Measurements from ENCODE around the gene CCDC185. TPM values are rescaled to one million over a fixed set of nuclear protein-coding genes. Genes with fewer than 3 reads are reported as not detected.

The CCDC185 gene
- not detected for total RNA-seq

DNA sequence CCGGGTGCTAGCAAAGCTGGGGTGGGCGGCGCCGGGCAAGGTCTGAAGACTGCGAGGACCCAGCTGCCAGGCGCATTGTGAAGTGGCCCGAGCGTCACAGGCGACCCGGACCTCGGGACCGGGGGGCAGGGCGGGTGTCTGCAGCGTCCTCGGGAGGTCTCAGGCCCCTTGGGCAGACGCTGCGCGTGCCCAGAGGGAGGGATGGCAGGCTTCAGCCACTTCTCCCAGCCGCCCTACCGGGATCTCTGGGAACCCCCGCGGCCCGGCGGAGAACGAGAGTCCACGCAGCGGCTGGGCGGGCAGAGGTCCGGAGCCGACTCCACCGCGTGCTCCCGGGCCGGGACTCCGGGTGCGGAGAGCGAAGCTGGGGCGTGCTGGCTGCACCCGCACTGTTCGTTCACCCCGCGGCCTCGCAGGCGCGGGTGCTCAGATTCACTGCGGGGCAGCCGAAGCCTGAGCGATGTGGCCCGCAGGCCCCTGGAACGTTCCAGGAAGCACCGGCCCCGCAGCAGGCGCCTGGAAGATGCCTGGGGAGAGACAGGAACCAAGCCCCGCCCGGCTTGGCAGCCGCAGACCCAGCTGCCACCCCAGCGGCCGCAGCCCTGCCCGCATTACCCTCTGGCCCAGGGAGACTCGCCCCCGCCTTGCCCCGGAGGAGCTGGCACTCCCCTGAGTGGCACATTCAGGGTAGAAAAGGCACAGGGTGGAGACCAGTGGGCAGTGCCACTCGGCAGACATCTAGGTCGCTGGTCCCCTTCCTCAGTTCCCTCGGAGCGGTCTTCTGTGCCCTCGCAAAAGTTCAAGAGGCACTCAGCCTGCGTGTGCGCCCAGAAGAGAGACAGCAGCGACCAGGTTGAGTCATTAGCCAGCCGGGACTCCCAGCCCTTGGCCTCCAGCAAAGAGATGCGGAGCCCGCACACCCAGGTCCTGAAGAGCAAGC lies at the start of gene CCDC185:
TSS of gene CCDC185 (plus strand) at position 141 of the 940 bp plus-strand sequence. CDS start at position 202, 61 bp downstream.
- CTCF ChIA-PET, result no interaction called here
- H3K27ac Mint-ChIP-seq, result no peak within 1 kb of the TSS
- DNase-seq, result no peak
- H3K27me3 Mint-ChIP-seq (ENCODE audit: low read depth), result peaks cover 29% of the 10 kb centered on the region
- no peak within 1 kb of the TSS for H3K4me3 Mint-ChIP-seq
- H3K9me3 Mint-ChIP-seq, result no peaks in the 10 kb centered on the region
- no peaks in the 10 kb centered on the region for H3K36me3 Mint-ChIP-seq (ENCODE audit: low read depth)
- intact Hi-C loops (cut with micrococcal nuclease), result no loop called here
- H3K4me1 Mint-ChIP-seq (ENCODE audit: low read depth), result no peaks in the 10 kb centered on the region

DNA sequence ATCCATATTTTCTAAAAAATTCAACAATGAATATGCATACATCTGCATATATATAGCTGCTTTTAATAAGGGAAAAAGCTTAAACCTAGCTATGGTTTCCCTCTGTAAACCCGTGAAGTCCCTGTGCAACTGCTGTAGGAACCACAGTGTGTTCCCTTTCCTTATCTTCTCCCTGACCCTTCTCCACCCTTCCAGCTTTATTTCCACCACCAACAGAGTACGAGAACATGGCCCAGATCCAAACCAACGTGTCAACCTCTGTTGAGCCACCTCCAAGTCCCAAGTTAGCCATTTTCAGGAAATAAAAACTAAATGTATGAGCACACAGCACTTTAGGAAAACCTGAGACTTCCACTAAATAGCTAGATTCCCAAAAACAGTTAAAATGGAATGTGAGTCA lies 49.5 kb upstream of the CCDC185 start:
- intact Hi-C loops (cut with micrococcal nuclease), result no loop called here
- DNase-seq, result no peak
- no peak overlapping the region for H3K27ac Mint-ChIP-seq
- no peaks in the 10 kb centered on the region for H3K27me3 Mint-ChIP-seq (ENCODE audit: low read depth)
- CTCF ChIA-PET, result no interaction called here
- no peak overlapping the region for H3K4me3 Mint-ChIP-seq
- no peaks in the 10 kb centered on the region for H3K36me3 Mint-ChIP-seq (ENCODE audit: low read depth)
- peaks cover 2% of the 10 kb centered on the region for H3K4me1 Mint-ChIP-seq (ENCODE audit: low read depth)
- no peaks in the 10 kb centered on the region for H3K9me3 Mint-ChIP-seq

DNA sequence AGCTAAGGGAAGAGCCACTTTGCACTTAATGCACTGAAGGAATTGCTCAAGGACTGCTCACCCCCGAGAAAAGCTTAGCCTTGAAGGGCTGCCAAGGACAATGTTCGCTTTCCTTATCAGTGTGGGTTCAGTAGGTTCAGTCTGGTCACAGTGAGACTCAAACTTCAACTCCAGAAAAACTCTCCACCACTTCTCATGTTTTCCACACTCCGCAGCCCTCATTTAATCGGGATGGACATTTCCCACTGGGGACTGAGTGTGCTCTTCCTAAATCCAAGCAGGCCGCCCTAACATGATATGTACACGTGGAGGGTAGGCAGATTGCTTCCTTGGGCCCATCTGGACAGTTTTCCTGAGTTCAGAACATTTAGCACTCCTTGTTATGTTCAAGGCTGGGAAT lies 48.7 kb upstream of the CCDC185 start:
- CTCF ChIA-PET, result no interaction called here
- H3K27me3 Mint-ChIP-seq (ENCODE audit: low read depth), result no peaks in the 10 kb centered on the region
- H3K4me3 Mint-ChIP-seq, result no peak overlapping the region
- H3K27ac Mint-ChIP-seq, result no peak overlapping the region
- H3K36me3 Mint-ChIP-seq (ENCODE audit: low read depth), result no peaks in the 10 kb centered on the region
- peaks cover 2% of the 10 kb centered on the region for H3K4me1 Mint-ChIP-seq (ENCODE audit: low read depth)
- no peaks in the 10 kb centered on the region for H3K9me3 Mint-ChIP-seq
- no peak for DNase-seq
- intact Hi-C loops (cut with micrococcal nuclease), result no loop called here

DNA sequence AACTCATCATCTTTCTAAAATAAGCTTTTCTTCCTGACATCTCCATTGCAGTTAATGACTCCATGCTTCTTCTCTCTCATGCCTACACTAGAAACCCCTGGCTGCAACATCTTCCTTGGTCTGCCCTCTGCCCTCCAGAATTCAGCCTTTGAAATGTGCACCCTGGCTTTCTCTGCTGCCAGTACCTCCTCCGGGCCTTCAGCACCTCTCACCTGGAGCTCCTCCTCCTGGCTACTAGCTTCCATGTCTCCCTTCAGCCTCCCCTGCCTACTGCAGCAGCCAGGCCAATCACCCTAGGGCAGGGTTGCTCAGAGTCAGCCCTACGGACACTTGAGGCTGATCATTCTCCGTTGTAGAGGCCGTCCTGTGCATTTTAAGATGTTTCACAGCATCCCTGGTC lies 47.5 kb upstream of the CCDC185 start:
- no peak for DNase-seq
- no peak overlapping the region for H3K4me3 Mint-ChIP-seq
- H3K9me3 Mint-ChIP-seq, result no peaks in the 10 kb centered on the region
- H3K36me3 Mint-ChIP-seq (ENCODE audit: low read depth), result no peaks in the 10 kb centered on the region
- CTCF ChIA-PET, result no interaction called here
- no peaks in the 10 kb centered on the region for H3K27me3 Mint-ChIP-seq (ENCODE audit: low read depth)
- peaks cover 2% of the 10 kb centered on the region for H3K4me1 Mint-ChIP-seq (ENCODE audit: low read depth)
- intact Hi-C loops (cut with micrococcal nuclease), result no loop called here
- no peak overlapping the region for H3K27ac Mint-ChIP-seq

DNA sequence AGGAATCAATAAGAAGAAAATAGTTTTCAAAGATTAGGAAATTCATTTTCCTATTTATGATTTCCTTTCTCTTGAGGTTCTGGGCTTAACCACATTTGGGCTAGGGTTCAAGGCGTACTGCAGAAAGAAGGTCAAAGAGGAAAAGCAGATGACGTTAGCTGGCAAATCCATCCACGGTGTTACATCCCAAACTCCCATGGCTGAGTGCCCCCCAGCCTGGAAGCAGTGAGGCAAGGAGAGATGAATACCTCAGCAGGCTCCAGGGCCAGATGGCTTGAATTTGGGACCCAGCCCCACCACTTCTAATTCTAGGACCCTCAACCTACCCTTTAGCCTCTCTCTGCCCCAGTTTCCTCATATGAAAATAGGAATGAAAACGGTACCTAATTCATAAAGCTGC lies 46.9 kb upstream of the CCDC185 start:
- Mint-ChIP-seq H3K27ac (no peak overlapping the region), H3K4me3 (no peak overlapping the region), H3K4me1 (ENCODE audit: low read depth) (peaks cover 2% of the 10 kb centered on the region), H3K9me3 (no peaks in the 10 kb centered on the region), H3K36me3 (ENCODE audit: low read depth) (no peaks in the 10 kb centered on the region), H3K27me3 (ENCODE audit: low read depth) (no peaks in the 10 kb centered on the region)
- intact Hi-C loops (cut with micrococcal nuclease), result no loop called here
- DNase-seq, result no peak
- CTCF ChIA-PET, result no interaction called here

DNA sequence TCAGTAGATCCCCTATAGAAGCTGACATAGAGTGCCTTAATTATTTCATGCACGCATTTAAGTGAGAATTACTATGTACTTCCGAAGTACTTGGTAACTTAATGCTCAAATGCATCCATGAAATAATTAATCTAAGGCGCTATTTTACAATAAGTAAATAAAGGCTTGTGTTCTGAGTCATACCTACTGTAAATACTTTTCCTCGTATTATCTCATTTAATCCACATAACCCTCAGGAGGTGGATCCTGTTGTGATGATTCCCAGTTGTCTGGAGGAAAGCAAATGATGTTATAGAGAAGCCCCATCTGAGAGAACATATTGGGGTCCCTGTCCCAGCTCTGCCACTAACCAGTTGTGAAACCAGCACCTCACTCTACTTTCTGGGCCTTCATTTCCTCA lies 45.6 kb upstream of the CCDC185 start:
- Mint-ChIP-seq H3K9me3 (no peaks in the 10 kb centered on the region), H3K4me1 (ENCODE audit: low read depth) (peaks cover 2% of the 10 kb centered on the region), H3K27me3 (ENCODE audit: low read depth) (no peaks in the 10 kb centered on the region), H3K4me3 (no peak overlapping the region), H3K27ac (no peak overlapping the region), H3K36me3 (ENCODE audit: low read depth) (no peaks in the 10 kb centered on the region)
- intact Hi-C loops (cut with micrococcal nuclease), result no loop called here
- DNase-seq, result no peak
- CTCF ChIA-PET, result no interaction called here

DNA sequence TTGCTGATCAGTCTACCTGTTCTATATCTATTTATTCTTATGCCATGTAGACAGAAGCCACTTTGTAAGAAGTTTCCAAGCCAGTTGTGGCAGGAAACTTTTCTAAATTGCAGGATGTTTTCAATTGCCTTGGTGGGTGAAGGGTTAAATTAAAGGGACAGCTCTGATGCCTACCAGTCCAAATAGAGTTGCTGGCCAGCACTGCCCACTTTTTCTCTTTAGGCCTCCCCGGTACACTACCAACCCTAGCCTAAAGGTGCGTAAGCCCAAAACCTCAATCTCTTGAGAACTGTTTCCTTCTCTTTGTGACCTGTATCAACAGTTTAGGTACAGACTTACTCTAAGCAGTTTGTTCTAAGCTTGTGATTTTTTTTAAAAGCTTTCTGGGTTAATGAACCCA lies 44.8 kb upstream of the CCDC185 start:
- Mint-ChIP-seq H3K4me1 (ENCODE audit: low read depth) (peaks cover 2% of the 10 kb centered on the region), H3K4me3 (no peak overlapping the region), H3K27ac (no peak overlapping the region), H3K36me3 (ENCODE audit: low read depth) (no peaks in the 10 kb centered on the region), H3K27me3 (ENCODE audit: low read depth) (no peaks in the 10 kb centered on the region), H3K9me3 (no peaks in the 10 kb centered on the region)
- no peak for DNase-seq
- intact Hi-C loops (cut with micrococcal nuclease), result no loop called here
- CTCF ChIA-PET, result no interaction called here

DNA sequence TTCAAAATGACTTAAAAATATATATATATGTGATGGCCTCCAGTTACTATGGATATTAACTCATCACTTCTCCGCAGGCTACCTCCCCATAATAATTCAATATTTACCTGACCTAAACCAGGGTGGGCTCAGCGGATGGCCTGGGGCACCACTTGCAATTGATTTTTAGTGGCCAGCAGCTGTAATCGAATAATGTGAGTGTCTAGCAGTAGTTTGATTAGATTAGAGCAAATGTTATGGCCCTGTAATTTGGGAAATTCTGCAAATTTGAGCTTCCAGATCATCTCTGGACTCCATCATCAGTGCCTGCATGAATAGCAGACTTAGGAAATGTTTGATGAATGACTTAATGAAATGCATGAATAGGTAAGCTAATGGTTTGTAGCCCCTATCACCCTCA lies 44.0 kb upstream of the CCDC185 start:
- Mint-ChIP-seq H3K9me3 (no peaks in the 10 kb centered on the region), H3K4me1 (ENCODE audit: low read depth) (peaks cover 2% of the 10 kb centered on the region), H3K36me3 (ENCODE audit: low read depth) (no peaks in the 10 kb centered on the region), H3K27me3 (ENCODE audit: low read depth) (no peaks in the 10 kb centered on the region), H3K4me3 (no peak overlapping the region), H3K27ac (no peak overlapping the region)
- no peak for DNase-seq
- CTCF ChIA-PET, result interaction anchor here (1.1 to 1.7 kb wide), 2 partner anchors 9 to 72 kb away, joined by 3 to 6 read pairs; no protein-coding TSS in a partner anchor
- intact Hi-C loops (cut with micrococcal nuclease), result no loop called here

DNA sequence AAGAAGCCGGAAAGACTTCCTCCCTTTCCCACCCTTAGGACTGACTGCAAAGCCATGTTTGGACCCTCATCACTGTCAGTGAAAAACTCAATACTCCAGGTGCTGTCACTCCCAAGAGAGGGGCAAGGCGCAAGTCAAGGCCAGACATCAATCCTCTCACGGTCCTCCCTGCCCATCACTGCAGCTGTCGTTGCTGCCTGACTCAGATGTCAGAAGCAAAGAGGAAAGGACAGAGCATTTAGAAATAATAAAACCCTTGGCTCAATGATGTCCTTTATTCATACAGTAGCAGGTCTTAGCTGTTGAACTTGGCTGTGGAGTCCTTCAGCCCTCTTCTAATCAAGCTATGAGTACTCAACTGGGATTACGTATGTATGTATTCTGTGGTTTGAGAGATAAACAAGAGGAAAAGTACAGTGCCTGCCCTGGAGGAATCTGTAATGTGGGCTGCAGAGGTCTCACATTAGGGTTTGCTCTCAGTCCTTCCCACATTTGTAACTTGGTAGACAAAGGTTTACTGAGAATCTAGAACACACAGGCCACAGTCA lies 42.8 kb upstream of the CCDC185 start:
- H3K4me3 Mint-ChIP-seq, result no peak overlapping the region
- no peak overlapping the region for H3K27ac Mint-ChIP-seq
- peaks cover 2% of the 10 kb centered on the region for H3K4me1 Mint-ChIP-seq (ENCODE audit: low read depth)
- no peaks in the 10 kb centered on the region for H3K27me3 Mint-ChIP-seq (ENCODE audit: low read depth)
- CTCF ChIA-PET, result interaction anchor here (1.1 to 1.7 kb wide), 2 partner anchors 8 to 73 kb away, joined by 3 to 6 read pairs; no protein-coding TSS in a partner anchor
- no peaks in the 10 kb centered on the region for H3K9me3 Mint-ChIP-seq
- H3K36me3 Mint-ChIP-seq (ENCODE audit: low read depth), result no peaks in the 10 kb centered on the region
- no peak for DNase-seq
- intact Hi-C loops (cut with micrococcal nuclease), result no loop called here

DNA sequence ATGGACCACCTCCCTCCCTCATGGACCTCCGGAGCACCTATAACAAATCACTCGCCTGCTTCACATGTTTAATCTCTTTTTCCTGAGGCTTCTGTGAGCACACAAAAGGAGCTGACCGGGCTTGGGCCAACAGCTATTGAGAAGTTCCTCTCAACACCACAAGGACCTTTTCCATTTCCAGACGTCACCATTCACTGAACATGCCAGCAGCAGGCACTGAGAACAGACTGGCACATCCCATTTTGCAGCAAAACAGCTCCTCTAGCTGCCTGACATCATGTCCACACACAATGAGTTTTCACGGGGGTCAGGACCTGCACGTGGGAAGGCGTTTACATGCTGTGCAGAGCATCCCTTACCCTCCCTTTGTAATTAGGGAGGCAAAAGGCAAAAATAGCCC lies 40.3 kb upstream of the CCDC185 start:
- DNase-seq, result no peak
- Mint-ChIP-seq H3K9me3 (no peaks in the 10 kb centered on the region), H3K27ac (no peak overlapping the region), H3K4me1 (ENCODE audit: low read depth) (peaks cover 2% of the 10 kb centered on the region), H3K4me3 (no peak overlapping the region), H3K36me3 (ENCODE audit: low read depth) (no peaks in the 10 kb centered on the region), H3K27me3 (ENCODE audit: low read depth) (no peaks in the 10 kb centered on the region)
- CTCF ChIA-PET, result no interaction called here
- intact Hi-C loops (cut with micrococcal nuclease), result no loop called here

DNA sequence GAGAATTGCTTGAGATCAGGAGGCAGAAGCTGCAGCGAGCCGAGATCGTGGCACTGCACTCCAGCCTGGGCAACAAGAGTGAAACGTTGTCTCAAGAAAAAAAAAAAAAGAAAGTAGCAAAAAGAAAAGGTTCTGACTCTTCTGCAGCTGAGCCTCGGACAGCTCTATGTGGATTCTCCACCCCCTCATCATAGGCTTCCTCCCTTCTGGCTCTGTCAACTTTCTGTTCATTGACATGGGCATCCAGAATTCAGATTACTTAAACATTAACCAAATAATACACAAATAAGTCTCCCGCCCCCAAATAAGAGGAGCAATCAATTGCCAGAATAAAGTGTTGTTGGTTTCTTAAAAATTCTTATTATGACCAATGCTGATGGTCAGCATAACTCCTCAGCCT lies 39.3 kb upstream of the CCDC185 start:
- intact Hi-C loops (cut with micrococcal nuclease), result no loop called here
- no peak for DNase-seq
- no peaks in the 10 kb centered on the region for H3K4me1 Mint-ChIP-seq (ENCODE audit: low read depth)
- H3K4me3 Mint-ChIP-seq, result no peak overlapping the region
- H3K27ac Mint-ChIP-seq, result no peak overlapping the region
- CTCF ChIA-PET, result interaction anchor here (0.7 kb wide), 1 partner anchor 220 kb away, joined by 3 read pairs; no protein-coding TSS in a partner anchor
- H3K27me3 Mint-ChIP-seq (ENCODE audit: low read depth), result no peaks in the 10 kb centered on the region
- H3K36me3 Mint-ChIP-seq (ENCODE audit: low read depth), result no peaks in the 10 kb centered on the region
- H3K9me3 Mint-ChIP-seq, result no peaks in the 10 kb centered on the region

DNA sequence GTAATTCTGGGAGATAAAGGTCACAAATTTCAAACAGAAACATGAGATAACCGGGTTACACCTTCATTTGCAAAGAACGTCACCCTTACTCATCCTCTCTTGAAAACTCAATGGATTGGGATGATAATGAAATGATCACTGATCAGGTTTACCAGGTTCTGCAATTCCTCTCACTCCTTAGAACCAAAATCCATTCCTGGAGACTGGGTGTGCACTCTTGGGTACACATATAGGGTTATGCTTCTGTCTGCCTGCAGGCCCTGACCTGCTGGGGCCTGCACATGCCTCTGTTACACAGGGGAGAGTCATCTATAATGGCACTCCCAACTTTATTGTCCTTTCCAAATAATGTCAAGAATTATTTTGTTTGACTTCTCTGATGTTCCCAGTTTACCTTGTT lies 37.5 kb upstream of the CCDC185 start:
- Mint-ChIP-seq H3K4me1 (ENCODE audit: low read depth) (no peaks in the 10 kb centered on the region), H3K36me3 (ENCODE audit: low read depth) (no peaks in the 10 kb centered on the region), H3K9me3 (no peaks in the 10 kb centered on the region), H3K4me3 (no peak overlapping the region), H3K27ac (no peak overlapping the region), H3K27me3 (ENCODE audit: low read depth) (no peaks in the 10 kb centered on the region)
- DNase-seq, result no peak
- CTCF ChIA-PET, result no interaction called here
- intact Hi-C loops (cut with micrococcal nuclease), result no loop called here

DNA sequence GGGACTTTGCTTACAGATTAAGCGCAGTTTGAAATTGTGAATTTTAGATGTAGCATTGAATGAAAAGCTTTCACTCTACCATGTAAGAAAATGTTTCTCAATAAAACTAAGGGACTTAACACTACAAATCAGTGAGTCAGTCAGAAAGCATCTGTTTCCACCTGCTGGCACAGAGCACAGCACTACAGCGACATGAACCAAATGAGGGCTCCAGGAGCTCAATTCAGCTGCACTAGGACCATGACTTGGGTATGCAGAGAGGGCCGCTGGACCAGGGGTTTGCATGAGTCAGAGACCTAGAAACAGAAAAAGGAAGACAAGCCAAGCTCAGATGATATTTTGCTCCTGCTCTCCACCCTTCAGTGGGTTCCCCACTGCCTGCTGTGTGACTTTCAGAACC lies 34.4 kb upstream of the CCDC185 start:
- no peaks in the 10 kb centered on the region for H3K36me3 Mint-ChIP-seq (ENCODE audit: low read depth)
- no peaks in the 10 kb centered on the region for H3K9me3 Mint-ChIP-seq
- H3K4me3 Mint-ChIP-seq, result no peak overlapping the region
- H3K4me1 Mint-ChIP-seq (ENCODE audit: low read depth), result peaks cover 17% of the 10 kb centered on the region
- intact Hi-C loops (cut with micrococcal nuclease), result loop anchor here (1.0 kb wide), 1 partner anchor 114 kb away; no protein-coding TSS in a partner anchor
- peaks cover 5% of the 10 kb centered on the region for H3K27me3 Mint-ChIP-seq (ENCODE audit: low read depth)
- no peak overlapping the region for H3K27ac Mint-ChIP-seq
- CTCF ChIA-PET, result interaction anchor here (0.6 to 3.2 kb wide), 8 partner anchors 9 to 609 kb away, joined by 3 to 26 read pairs (median 3); no protein-coding TSS in a partner anchor
- DNase-seq, result peak; percentile 24
